Measurements from ENCODE around the gene DGUOK.

The DGUOK gene

DNA sequence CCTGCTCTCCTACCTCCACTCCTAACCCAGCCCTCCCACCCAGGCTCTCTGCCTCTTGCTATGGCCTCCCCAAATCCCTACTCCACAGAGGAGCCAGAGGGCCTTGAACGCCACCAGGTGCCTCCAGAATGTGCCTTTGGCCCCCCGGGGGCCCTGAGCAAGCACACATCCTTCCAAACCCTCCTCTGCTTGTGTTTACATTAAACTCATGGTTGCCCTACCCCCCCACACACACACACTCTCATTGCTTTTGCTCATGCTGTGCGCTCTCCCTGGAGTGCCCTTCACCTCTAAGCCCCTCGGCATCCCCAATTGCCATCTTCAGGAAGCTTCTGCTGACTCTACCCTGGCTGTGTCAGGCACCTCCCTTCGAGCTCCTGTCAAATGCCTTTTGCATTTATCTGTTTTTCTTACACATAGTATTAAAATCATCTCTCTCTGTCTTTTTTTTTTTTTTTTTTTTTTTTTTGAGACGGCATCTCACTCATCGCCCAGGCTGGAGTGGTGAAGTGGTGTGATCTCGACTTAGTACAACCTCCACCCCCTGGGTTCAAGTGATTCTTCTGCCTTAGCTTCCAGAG is 41.8 kb downstream of the DGUOK start:
- TF ChIP-seq, protein P1, sequence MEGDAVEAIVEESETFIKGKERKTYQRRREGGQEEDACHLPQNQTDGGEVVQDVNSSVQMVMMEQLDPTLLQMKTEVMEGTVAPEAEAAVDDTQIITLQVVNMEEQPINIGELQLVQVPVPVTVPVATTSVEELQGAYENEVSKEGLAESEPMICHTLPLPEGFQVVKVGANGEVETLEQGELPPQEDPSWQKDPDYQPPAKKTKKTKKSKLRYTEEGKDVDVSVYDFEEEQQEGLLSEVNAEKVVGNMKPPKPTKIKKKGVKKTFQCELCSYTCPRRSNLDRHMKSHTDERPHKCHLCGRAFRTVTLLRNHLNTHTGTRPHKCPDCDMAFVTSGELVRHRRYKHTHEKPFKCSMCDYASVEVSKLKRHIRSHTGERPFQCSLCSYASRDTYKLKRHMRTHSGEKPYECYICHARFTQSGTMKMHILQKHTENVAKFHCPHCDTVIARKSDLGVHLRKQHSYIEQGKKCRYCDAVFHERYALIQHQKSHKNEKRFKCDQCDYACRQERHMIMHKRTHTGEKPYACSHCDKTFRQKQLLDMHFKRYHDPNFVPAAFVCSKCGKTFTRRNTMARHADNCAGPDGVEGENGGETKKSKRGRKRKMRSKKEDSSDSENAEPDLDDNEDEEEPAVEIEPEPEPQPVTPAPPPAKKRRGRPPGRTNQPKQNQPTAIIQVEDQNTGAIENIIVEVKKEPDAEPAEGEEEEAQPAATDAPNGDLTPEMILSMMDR (IDR thresholded peaks at IDR 0.05): no peak

DNA sequence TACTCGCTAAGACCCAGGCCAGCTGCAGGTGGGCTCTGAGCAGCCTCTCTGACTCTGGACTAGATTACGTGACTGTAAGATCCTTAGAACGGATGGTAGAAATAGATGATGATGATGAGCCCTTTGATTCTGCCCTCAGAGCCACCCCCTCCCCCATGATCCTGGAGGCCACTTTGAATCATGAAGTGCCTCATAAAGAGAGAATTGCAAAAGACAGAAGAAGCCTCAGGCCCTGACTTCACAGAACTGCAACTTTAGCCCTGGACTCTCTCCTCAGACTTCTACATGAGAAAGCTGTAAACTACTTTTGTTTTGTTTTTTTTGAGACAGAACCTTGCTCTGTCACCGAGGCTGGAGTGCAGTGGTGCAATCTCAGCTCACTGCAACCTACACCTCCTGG is 42.7 kb downstream of the DGUOK start:
- TF ChIP-seq, protein P1 (IDR thresholded peaks at IDR 0.05): no peak

DNA sequence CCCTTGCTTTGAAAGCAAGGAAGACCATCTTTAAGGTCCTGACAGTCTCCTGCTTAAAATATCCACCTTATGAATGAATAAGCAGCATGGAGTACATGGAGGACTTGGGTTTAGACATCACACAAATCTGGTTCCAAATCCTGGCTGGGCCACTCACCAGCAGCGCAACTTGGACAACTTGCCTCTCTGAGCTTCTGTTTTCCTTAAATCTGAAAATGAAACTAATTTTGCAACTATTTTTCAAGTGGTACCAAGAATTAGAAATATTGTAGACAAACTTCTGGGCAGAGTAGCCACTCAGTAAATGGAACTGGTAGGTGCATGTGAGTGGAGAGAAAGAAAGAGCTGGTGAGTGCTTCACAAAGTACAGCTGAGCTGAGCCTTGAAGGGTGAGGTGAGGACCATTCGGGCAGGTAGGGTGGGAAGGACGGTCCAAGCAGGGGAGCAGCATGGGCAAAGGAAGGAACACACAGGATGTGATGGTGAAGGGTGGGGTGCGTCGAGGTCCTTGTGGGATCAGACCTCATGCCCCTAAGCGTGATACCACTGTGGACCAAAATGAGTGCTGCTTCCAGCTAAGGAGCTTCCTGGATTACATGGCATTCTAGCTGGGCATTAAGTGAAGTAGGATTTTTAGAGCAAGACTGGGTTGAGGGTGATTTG is 43.6 kb downstream of the DGUOK start:
- TF ChIP-seq, protein P1 (IDR thresholded peaks at IDR 0.05): no peak

DNA sequence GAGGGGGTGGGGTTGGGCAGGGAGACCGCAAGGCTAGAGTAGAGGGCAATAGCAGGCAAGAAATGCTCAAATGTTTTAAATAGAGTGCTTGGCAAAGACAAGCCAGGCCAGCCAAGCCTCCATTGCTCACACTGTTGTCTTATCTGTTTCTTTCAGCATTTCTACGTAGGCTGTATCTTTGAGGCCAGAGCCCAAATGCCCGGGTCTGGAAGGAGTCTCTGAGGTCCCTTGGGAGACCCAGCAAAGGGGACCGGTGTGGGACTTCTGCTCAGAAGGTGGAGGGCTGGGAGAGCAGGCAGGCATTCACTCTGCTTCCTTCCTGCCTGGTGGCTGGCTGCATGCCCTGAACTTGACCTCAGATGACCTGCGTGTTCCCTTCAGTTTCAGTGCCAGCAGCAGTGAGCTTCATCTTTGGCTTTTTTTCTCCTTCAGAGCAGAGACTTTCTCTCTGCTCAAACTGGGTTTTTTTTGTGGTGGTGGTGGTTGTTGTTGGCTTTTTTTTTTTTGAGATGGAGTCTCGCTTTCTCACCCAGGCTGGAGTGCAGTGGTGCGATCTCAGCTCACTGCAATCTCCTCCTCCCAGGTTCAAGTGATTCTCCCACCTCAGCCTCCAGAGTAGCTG is 44.3 kb downstream of the DGUOK start:
- TF ChIP-seq, protein P1 (IDR thresholded peaks at IDR 0.05): no peak

DNA sequence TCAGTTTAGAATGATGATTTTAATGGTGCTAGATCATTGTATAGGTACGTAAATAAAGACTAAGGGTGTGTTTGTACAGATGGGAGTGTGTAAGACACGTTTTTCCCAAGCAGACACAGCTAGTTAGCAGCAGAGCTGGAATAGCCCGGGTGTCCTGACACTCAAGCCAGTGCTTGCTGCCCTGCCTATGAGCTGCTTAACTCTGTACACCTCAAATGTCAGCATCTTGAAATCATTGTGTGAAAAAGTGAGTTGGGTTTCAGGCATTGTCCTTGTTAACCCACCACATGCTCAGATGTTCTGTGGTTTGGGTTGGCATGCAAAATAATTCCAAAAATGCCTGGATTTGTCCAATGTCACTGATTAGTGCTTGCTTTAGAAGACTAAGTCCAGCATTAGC is 45.0 kb downstream of the DGUOK start:
- TF ChIP-seq, protein P1 (IDR thresholded peaks at IDR 0.05): no peak

DNA sequence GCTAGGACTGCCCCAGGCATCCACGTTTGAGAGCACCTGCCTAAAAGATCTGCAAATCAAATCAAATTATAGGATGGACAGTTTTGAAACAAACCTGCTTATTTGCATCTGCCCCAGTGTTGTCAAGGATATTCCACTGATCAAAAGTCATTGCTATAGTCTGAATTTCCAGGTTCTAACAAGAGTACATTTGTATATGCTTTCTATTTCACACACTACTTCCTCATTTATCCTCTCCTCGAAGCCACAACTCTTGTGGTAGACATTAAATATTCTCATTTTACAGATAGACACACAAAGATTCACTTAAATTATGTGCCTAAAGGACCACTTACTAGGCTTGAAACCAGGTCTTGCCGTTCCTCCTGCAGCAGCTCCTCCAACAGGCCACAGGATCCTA is 46.2 kb downstream of the DGUOK start:
- TF ChIP-seq, protein P1 (IDR thresholded peaks at IDR 0.05): no peak

DNA sequence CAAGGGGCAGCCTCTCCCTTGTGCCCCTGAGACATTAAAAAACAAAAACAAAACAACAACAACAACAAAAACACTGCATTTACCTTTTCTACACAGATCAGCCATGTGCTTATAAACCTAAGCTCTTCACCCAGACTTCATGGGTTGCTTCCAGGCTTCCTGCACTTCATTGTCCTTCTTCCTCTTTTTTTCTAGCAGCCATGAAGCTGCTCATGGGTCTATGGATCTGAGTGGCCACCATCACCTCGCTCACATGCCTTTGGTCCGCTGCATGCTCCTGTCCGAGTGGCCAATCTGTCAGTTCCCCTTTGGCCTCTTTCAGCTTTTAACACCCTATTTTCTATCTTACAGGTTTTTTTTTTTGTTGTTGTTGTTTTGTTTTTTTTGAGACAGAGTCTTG is 49.1 kb downstream of the DGUOK start:
- TF ChIP-seq, protein P1 (IDR thresholded peaks at IDR 0.05): no peak
